Measurements from ENCODE around the gene NPTX1. TPM values are rescaled to one million over a fixed set of nuclear protein-coding genes. Genes with fewer than 3 reads are reported as not detected.
A peak's percentile ranks its signal among the peaks of the same experiment; 100 is the strongest.

NPTX1 gene
- total and polyA plus RNA-seq, 2 of the 13 experiments (the other 11 are each of a cell fraction or from before 2014, with no cell fraction given), result 0.01 TPM; not detected in 1

- TF ChIP-seq ZNF770 (CRISPR knock-in tag; IDR thresholded peaks at IDR 0.05) (peak; percentile 23; the same call in 1 of the 2 replicates), CREM (IDR thresholded peaks at IDR 0.05) (peak; percentile 31; the same call in 1 of the 2 replicates), CREM (CRISPR knock-in tag; IDR thresholded peaks at IDR 0.05) (no peak), CREB1 (IDR thresholded peaks at IDR 0.05) (peak; percentile 48), CREB1 (CRISPR knock-in tag; IDR thresholded peaks at IDR 0.05) (no peak; the same call in 1 of the 2 replicates), ZSCAN20 (CRISPR knock-in tag; IDR thresholded peaks at IDR 0.05; ENCODE audit: borderline replicate concordance) (no peak), RARA (CRISPR knock-in tag; IDR thresholded peaks at IDR 0.05) (0 out of 2 replicates have a peak, but pooled peaks have one; percentile 13), TEF (CRISPR knock-in tag; IDR thresholded peaks at IDR 0.05) (peak; percentile 97), ZFY (CRISPR knock-in tag; IDR thresholded peaks at IDR 0.05) (0 out of 2 replicates have a peak, but pooled peaks have one; percentile 12), CEBPG (CRISPR knock-in tag; IDR thresholded peaks at IDR 0.05) (peak; percentile 79), MIXL1 (CRISPR knock-in tag; IDR thresholded peaks at IDR 0.05) (0 out of 2 replicates have a peak, but pooled peaks have one; percentile 56), MYPOP (CRISPR knock-in tag; IDR thresholded peaks at IDR 0.05) (peak; percentile 62; the same call in 1 of the 2 replicates), PHF21A (CRISPR knock-in tag; IDR thresholded peaks at IDR 0.05) (0 out of 2 replicates have a peak, but pooled peaks have one; percentile 41), SOX5 (CRISPR knock-in tag; IDR thresholded peaks at IDR 0.05; ENCODE audit: borderline replicate concordance) (peak; percentile 46; the same call in 1 of the 2 replicates), ZNF331 (CRISPR knock-in tag; IDR thresholded peaks at IDR 0.05) (peak; percentile 21; the same call in 1 of the 2 replicates), SOX6 (IDR thresholded peaks at IDR 0.05) (no peak), SOX6 (CRISPR knock-in tag; IDR thresholded peaks at IDR 0.05) (peak; percentile 45; the same call in 1 of the 2 replicates)
Observed at GRCh38 chr17:80491478-80492342, 15.3 kb upstream of the NPTX1 start (continued).
